GM18868 (cell line): Measurements from ENCODE around the gene STAB2.

Experiments used
- ATAC-seq: cut with Tn5 transposase; IDR thresholded peaks from one replicate; pipeline ENCODE4 v1.9.1; 2021; ENCODE audit warnings: mild to moderate bottlenecking, moderate library complexity; ENCODE audit not compliant: unreplicated experiment

The STAB2 gene

GRCh38 chr12:103778781-103779180 lies 191.7 kb downstream of the STAB2 start:
- no peak for ATAC-seq

GRCh38 chr12:103779410-103780092 lies 192.5 kb downstream of the STAB2 start:
- ATAC-seq = no peak

- ATAC-seq = no peak
These were observed 193.0 kb downstream of the STAB2 start for GRCh38 chr12:103780093-103780440.

GRCh38 chr12:103780992-103781391 lies 193.9 kb downstream of the STAB2 start:
- ATAC-seq = no peak

GRCh38 chr12:103782399-103782798 lies 195.3 kb downstream of the STAB2 start:
- no peak for ATAC-seq

- ATAC-seq = no peak
These were observed 196.9 kb downstream of the STAB2 start for GRCh38 chr12:103783744-103784664.

GRCh38 chr12:103785243-103786031 lies 198.4 kb downstream of the STAB2 start:
- ATAC-seq = no peak

- no peak for ATAC-seq
These were observed 199.1 kb downstream of the STAB2 start for GRCh38 chr12:103786201-103786600.

GRCh38 chr12:103791350-103791920 lies 204.4 kb downstream of the STAB2 start:
- no peak for ATAC-seq

- no peak for ATAC-seq
These were observed 206.0 kb downstream of the STAB2 start for GRCh38 chr12:103793046-103793445.

GRCh38 chr12:103793512-103794045 lies 206.5 kb downstream of the STAB2 start:
- no peak for ATAC-seq

GRCh38 chr12:103794309-103795213 lies 207.5 kb downstream of the STAB2 start:
- ATAC-seq = no peak

GRCh38 chr12:103798586-103798985 lies 211.5 kb downstream of the STAB2 start:
- no peak for ATAC-seq

- no peak for ATAC-seq
These were observed 212.4 kb downstream of the STAB2 start for GRCh38 chr12:103799504-103799856.

GRCh38 chr12:103799857-103800771 lies 213.0 kb downstream of the STAB2 start:
- ATAC-seq = no peak

GRCh38 chr12:103801709-103802585 lies 214.9 kb downstream of the STAB2 start:
- ATAC-seq = no peak

GRCh38 chr12:103802586-103802886 lies 215.5 kb downstream of the STAB2 start:
- no peak for ATAC-seq

GRCh38 chr12:103803847-103804246 lies 216.8 kb downstream of the STAB2 start:
- no peak for ATAC-seq
